ENCODE measurements around the gene LBP. TPM values are rescaled to one million over a fixed set of nuclear protein-coding genes. Genes with fewer than 3 reads are reported as not detected.

The LBP gene
- total and polyA plus RNA-seq, 8 donors = 0.16 to 1.9 (median 0.30) TPM; not detected in 3

- H3K27me3 ChIP-seq = no peaks in the 10 kb centered on the region
- H3K4me1 ChIP-seq = no peaks in the 10 kb centered on the region
- no peak for ATAC-seq
- no peak for DNase-seq
- intact Hi-C loops (cut with DNase I) = no loop called here
- WGBS, 2 donors = 92 to 94% methylated on average over 14 of the region's 14 CpGs
- no peak for TF ChIP-seq CTCF (IDR thresholded peaks at IDR 0.05)
- H3K4me3 ChIP-seq = no peak overlapping the region
- no peaks in the 10 kb centered on the region for H3K9me3 ChIP-seq
- H3K27ac ChIP-seq = no peak overlapping the region
- peaks cover 0 to 19% (median 4%) of the 10 kb centered on the region in 3 donors for H3K36me3 ChIP-seq
- FAIRE-seq = no peak
Measured at GRCh38 chr20:38414769-38415450, 68.6 kb downstream of the LBP start.

GRCh38 chr20:38418509-38419204 is 72.4 kb downstream of the LBP start:
- WGBS, 2 donors = 80 to 90% methylated on average over 4 of the region's 4 CpGs
- TF ChIP-seq CTCF (IDR thresholded peaks at IDR 0.05) = no peak
- Histone ChIP-seq H3K4me1 (no peaks in the 10 kb centered on the region), H3K27ac (no peak overlapping the region), H3K4me3 (no peak overlapping the region), H3K27me3 (no peaks in the 10 kb centered on the region), H3K9me3 (no peaks in the 10 kb centered on the region), H3K36me3 (peaks cover 0 to 31% (median 26%) of the 10 kb centered on the region in 3 donors)
- no peak for FAIRE-seq
- intact Hi-C loops (cut with DNase I) = no loop called here
- DNase-seq = peak in 1 of 6 donors; percentile 24
- ATAC-seq = peak; percentile 40 to 71 (median 59)

- TF ChIP-seq CTCF (IDR thresholded peaks at IDR 0.05) = no peak
- FAIRE-seq (no peak), DNase-seq (no peak), ATAC-seq (no peak)
- intact Hi-C loops (cut with DNase I) = no loop called here
- WGBS, 2 donors = 92% methylated on average over 9 of the region's 9 CpGs
- no peaks in the 10 kb centered on the region for H3K4me1 ChIP-seq
- no peaks in the 10 kb centered on the region for H3K9me3 ChIP-seq
- H3K36me3 ChIP-seq = peaks cover 6 to 48% (median 38%) of the 10 kb centered on the region in 3 donors
- H3K27me3 ChIP-seq = no peaks in the 10 kb centered on the region
- H3K4me3 ChIP-seq = no peak overlapping the region
- no peak overlapping the region for H3K27ac ChIP-seq
Measured at GRCh38 chr20:38420388-38421085, 74.3 kb downstream of the LBP start.

- TF ChIP-seq CTCF (IDR thresholded peaks at IDR 0.05) = no peak
- H3K4me1 ChIP-seq = no peaks in the 10 kb centered on the region
- ATAC-seq (no peak), DNase-seq (no peak), FAIRE-seq (no peak)
- H3K36me3 ChIP-seq = peaks cover 6 to 59% (median 48%) of the 10 kb centered on the region in 3 donors
- no peaks in the 10 kb centered on the region for H3K27me3 ChIP-seq
- intact Hi-C loops (cut with DNase I) = no loop called here
- H3K9me3 ChIP-seq = no peaks in the 10 kb centered on the region
- H3K27ac ChIP-seq = no peak overlapping the region
- H3K4me3 ChIP-seq = no peak overlapping the region
- WGBS, 2 donors = 90 to 94% methylated on average over 10 of the region's 10 CpGs
Measured at GRCh38 chr20:38421915-38422314, 75.6 kb downstream of the LBP start.
